H1 (cell line): Measurements from ENCODE around the gene DENND4B. TPM values are rescaled to one million over a fixed set of nuclear protein-coding genes. Genes with fewer than 3 reads are reported as not detected.

ENCODE experiments used
- EZH2 ChIP-seq: fragments of 200-600 bp; sonication (generic); IDR thresholded peaks from 2 replicates; pipeline ENCODE4 v1.7.1; 2012; ENCODE audit warnings: low read depth, mild to moderate bottlenecking, moderate library complexity, low read length, inconsistent platforms; ENCODE audit not compliant: severe bottlenecking
- KDM5A ChIP-seq: fragments of 200-600 bp; IDR thresholded peaks from 2 replicates; pipeline ENCODE4 v1.7.1; 2012; ENCODE audit warnings: mild to moderate bottlenecking, low read length, inconsistent platforms, mixed read lengths
- MAX ChIP-seq: IDR thresholded peaks from 2 replicates; pipeline ENCODE4 v1.6.1; 2012; ENCODE audit warnings: inconsistent platforms
- polyA plus RNA-seq, 7 experiments: library from polyadenylated mRNA; depleted of rRNA in 3 of 7; stranded (reverse) in 5 of 7; unstranded in 2 of 7; fragments of >200 nt in 5 of 7; fragments of 200-250 nt in 2 of 7; gene quantifications; 1 replicate in 5 of 7; 2 replicates in 1 of 7; 4 replicates in 1 of 7; pipeline versions ENCODE4 v1.2.1 to v1.2.3, GENCODE V29; 2011 to 2013; ENCODE audit warnings: missing spikeins in 2 of 7, mixed read lengths in 2 of 7
- total RNA-seq: library from RNA; stranded (reverse); fragmentation: NEBNext Ultra II Directional; extraction: Animal tissue kit (Norgen Biotek cat#: 25700); gene quantifications from 2 replicates; pipeline ENCODE4 v1.2.1, GENCODE V29; 2021

DENND4B gene
- total and polyA plus RNA-seq, 2 of the 8 experiments (the other 6 are each of a cell fraction or from before 2014, with no cell fraction given): 45.6 to 61.1 TPM

GRCh38 chr1:153932156-153933131 is 14.1 kb downstream of the DENND4B start (continued):
- TF ChIP-seq MAX (no peak), KDM5A (no peak), EZH2 (no peak)
